WERI-Rb-1 (cell line): ENCODE data around the gene ADAMTS13.

Source experiments
- DNase-seq: peaks from one replicate; pipeline ENCODE4 v3.0.0-alpha.2; 2020
- H3K27ac ChIP-seq: fragments of 250-450 bp; sonication (Bioruptor Pico); 2 replicates; pipeline ENCODE4 v1.5.1; 2020; ENCODE audit warnings: mild to moderate bottlenecking, moderate library complexity
- H3K27me3 ChIP-seq: fragments of 250-450 bp; sonication (Bioruptor Pico); 2 replicates; pipeline ENCODE4 v1.5.1; 2021; ENCODE audit warnings: mild to moderate bottlenecking, low read depth, moderate library complexity; ENCODE audit not compliant: insufficient read depth, severe bottlenecking
- H3K36me3 ChIP-seq: fragments of 250-450 bp; sonication (Bioruptor Pico); 2 replicates; pipeline ENCODE4 v1.5.1; 2020; ENCODE audit warnings: mild to moderate bottlenecking, moderate library complexity
- H3K4me3 ChIP-seq: 2 replicates; pipeline ENCODE4 v1.5.1; 2011; ENCODE audit warnings: low read depth, mild to moderate bottlenecking, control low read depth, low read length
- H3K9me3 ChIP-seq: fragments of 250-450 bp; sonication (Bioruptor Pico); 2 replicates; pipeline ENCODE4 v1.5.1; 2021; ENCODE audit warnings: mild to moderate bottlenecking, moderate library complexity; ENCODE audit not compliant: severe bottlenecking
- CTCF ChIP-seq: IDR thresholded peaks from 2 replicates; pipeline ENCODE4 v1.5.1; 2011; ENCODE audit warnings: low read depth, mild to moderate bottlenecking, control low read depth, inconsistent platforms, low read length

ADAMTS13 gene

GRCh38 chr9:133472753-133473378 is 50.7 kb downstream of the ADAMTS13 start:
- Histone ChIP-seq H3K4me3 (no peak overlapping the region), H3K27ac (no peak overlapping the region), H3K9me3 (no peaks in the 10 kb centered on the region), H3K36me3 (peaks cover 31% of the 10 kb centered on the region), H3K27me3 (no peaks in the 10 kb centered on the region)
- DNase-seq: no peak
- TF ChIP-seq CTCF: no peak

GRCh38 chr9:133473743-133474142 is 51.6 kb downstream of the ADAMTS13 start:
- Histone ChIP-seq H3K36me3 (peaks cover 26% of the 10 kb centered on the region), H3K27ac (no peak overlapping the region), H3K4me3 (no peak overlapping the region), H3K9me3 (no peaks in the 10 kb centered on the region), H3K27me3 (no peaks in the 10 kb centered on the region)
- TF ChIP-seq CTCF: no peak
- DNase-seq: no peak

- no peak for TF ChIP-seq CTCF
- Histone ChIP-seq H3K27ac (no peak overlapping the region), H3K36me3 (peaks cover 23% of the 10 kb centered on the region), H3K27me3 (no peaks in the 10 kb centered on the region), H3K9me3 (no peaks in the 10 kb centered on the region), H3K4me3 (no peak overlapping the region)
- DNase-seq: no peak
These were observed 52.0 kb downstream of the ADAMTS13 start for GRCh38 chr9:133474215-133474614.

GRCh38 chr9:133474853-133475252 is 52.7 kb downstream of the ADAMTS13 start:
- no peak overlapping the region for H3K4me3 ChIP-seq
- no peaks in the 10 kb centered on the region for H3K27me3 ChIP-seq
- TF ChIP-seq CTCF: no peak
- H3K36me3 ChIP-seq: peaks cover 23% of the 10 kb centered on the region
- H3K9me3 ChIP-seq: no peaks in the 10 kb centered on the region
- H3K27ac ChIP-seq: no peak overlapping the region
- DNase-seq: no peak

- H3K36me3 ChIP-seq: peaks cover 23% of the 10 kb centered on the region
- H3K9me3 ChIP-seq: no peaks in the 10 kb centered on the region
- H3K4me3 ChIP-seq: no peak overlapping the region
- no peak for DNase-seq
- no peaks in the 10 kb centered on the region for H3K27me3 ChIP-seq
- H3K27ac ChIP-seq: no peak overlapping the region
- TF ChIP-seq CTCF: no peak
These were observed 53.3 kb downstream of the ADAMTS13 start for GRCh38 chr9:133475292-133476012.
